Activated CD4-positive, alpha-beta T cell treated with anti-CD3 and anti-CD28 coated beads, Interleukin-10, Interleukin-2, amounts not matched to agents 100 ng/mL and 50 ng/mL, durations not matched to agents 16 hours and 8 hours (primary cell): ENCODE measurements around the gene LRRFIP1.
A peak's percentile ranks its signal among the peaks of the same experiment; 100 is the strongest.

Source experiments
- DNase-seq: peaks from one replicate; pipeline ENCODE4 v3.0.0-alpha.2; 2020

Gene LRRFIP1

DNA sequence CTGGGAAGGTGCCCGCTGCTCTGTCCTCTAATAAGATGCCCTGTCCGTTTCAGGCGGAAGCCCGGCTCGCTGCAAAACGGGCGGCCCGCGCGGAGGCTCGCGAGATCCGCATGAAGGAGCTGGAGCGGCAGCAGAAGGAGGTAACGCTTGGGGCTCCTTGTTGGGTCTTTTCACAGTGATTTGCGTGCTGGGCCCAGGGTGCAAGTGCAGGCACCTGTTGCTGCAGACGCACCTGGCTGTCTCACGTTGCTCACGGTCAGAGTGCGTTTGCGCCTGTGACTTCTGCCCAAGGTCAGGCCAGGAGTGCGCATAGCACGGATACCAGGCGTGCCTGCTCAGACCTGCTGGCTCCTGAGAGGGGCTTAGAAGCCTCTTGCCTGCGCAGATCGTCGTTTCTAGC, 81.1 kb downstream of the LRRFIP1 start:
- DNase-seq: no peak

- DNase-seq: no peak
Measured at GRCh38 chr2:237708961-237709360, 81.6 kb downstream of the LRRFIP1 start.

GRCh38 chr2:237711458-237712150, 84.2 kb downstream of the LRRFIP1 start:
- DNase-seq: no peak

DNA sequence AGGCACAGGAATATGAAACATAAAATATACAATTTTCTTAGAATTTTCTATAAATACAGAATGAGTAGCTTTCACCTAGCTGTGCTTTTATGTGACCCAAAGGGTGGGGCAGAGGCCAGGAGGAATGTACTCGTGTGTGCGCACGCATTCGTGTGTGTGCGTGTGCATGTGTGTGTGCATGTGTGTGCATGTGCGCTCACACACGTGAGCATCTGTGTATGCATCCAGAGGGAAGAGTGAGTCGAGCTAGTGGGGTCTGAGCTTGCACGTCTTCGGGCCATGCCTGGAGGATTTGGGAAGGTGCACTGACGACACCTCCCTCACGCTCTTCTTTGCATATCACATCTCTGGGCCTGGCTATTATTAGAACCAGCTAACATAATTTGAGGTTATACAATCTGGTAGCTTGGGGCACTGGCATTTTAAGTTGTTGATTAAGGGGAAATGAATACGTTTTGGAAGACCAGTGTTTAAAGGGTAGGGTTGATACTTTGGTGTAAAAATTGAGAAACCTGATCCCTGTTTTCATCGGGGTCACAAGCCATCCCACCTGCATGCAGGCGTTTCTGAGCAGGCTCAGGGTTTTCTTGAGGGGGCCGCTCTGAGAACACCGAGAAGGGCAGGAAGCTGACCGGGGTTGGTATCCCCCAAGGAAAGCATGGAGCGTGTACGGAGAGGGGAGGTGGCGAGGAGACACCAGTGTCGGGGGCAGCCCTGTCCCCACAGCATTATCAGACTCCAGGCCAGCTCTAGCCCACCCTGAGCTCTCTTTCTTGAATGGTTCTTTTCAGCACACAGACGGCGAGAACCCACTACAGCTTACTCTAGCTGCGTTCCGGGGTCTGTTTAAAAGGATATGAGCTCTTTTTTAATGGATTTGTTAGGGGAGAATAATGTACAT, 85.3 kb downstream of the LRRFIP1 start:
- no peak for DNase-seq

- no peak for DNase-seq
Measured at GRCh38 chr2:237714690-237715458, 87.5 kb downstream of the LRRFIP1 start.

GRCh38 chr2:237715459-237715947, 88.1 kb downstream of the LRRFIP1 start:
- no peak for DNase-seq

DNA sequence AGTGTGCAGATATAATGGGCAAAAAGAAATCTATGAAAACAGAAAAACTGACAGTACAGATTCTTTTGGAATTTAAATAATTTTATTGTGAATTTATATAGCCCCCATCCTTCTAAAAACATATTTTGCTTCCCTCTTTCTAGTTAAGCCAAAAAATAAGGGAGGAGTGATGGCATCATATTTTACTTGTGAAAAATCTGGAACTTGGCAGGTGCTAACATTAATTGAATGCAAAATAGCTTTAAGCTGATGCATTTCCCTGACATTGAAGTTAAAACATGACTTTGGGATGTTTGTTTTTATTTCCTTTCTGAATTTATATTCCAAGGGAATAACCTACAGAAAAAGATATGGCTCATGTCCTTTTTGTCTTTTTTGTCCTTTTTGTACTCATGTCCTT, 88.6 kb downstream of the LRRFIP1 start:
- no peak for DNase-seq

GRCh38 chr2:237717366-237718276, 90.2 kb downstream of the LRRFIP1 start:
- DNase-seq: no peak

DNA sequence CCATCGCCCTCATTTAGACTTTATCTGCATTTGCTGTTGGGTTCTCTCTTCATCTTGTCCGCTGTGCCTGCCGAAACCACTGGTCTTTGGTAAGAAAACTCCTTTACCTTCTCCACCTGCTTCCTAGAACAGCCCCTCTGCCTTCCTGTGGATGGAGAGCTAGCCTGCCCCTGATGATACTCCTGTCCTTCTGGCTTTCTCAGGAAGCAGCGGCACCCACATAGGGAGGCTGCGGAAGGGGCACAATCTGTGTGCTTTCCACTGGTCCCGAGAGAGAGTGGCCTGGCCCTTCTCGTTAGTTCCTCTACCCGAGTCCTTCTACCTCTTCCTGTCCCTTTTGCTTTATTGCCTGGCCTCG, 90.9 kb downstream of the LRRFIP1 start:
- no peak for DNase-seq

DNA sequence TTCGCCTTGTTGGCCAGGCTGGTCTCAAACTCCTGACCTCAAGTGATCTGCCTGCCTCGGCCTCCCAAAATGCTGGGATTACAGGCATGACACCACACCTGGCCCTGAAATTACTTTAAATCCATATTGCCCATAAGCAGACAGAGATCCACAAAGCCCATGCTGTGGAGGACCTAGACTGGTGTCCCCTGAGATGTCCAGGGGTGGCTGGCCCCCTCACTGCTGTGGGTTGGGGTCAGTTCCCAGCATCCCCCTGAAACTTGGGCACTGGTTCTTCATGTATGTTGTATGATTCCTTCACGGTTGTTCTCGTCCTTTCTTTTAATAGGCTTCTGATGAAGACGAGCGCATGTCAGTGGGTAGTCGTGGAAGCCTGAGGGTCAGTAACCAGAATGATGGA, 93.1 kb downstream of the LRRFIP1 start:
- DNase-seq: no peak

GRCh38 chr2:237720957-237721356, 93.6 kb downstream of the LRRFIP1 start:
- no peak for DNase-seq

- DNase-seq: no peak
Measured at GRCh38 chr2:237721458-237721857, 94.1 kb downstream of the LRRFIP1 start.

DNA sequence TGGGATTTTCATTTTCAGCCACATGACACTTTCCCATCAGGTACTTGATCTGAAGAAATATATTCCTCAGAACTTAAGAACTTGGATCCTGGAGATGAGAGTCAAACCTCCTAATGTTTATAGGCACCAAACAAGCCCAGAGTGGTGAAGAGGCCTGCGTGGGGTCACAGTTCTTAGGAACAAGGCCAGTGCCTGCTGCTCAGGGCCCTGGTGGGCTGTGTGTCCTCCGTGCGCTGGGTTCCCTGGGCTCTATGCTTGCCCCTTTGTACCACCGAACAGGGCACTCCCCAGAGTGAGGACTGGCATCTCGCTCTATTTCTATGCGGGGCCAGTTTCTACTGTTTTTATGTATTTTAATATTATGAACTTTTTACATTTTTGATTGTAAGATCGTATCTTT, 95.2 kb downstream of the LRRFIP1 start:
- no peak for DNase-seq

GRCh38 chr2:237723023-237723422, 95.6 kb downstream of the LRRFIP1 start:
- no peak for DNase-seq

DNA sequence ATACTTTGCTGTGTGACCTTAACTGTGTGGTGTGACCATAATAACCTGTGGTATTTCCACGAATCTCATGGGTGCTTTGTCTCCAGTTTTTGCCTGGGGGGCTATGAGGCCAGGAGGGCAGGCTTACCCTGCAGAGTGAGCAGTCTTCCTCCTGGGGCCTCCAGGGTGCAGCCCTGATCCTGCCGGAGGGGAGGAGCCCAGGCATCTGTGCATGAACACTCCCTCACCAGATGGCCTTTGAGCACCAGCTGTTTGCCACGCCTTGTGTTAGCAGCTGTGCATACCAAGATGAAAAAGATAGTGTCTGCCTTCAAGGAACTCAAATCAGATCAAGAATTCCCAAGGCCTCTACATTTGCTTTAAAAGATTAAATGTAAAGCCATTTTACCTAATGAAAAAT, 96.2 kb downstream of the LRRFIP1 start:
- no peak for DNase-seq

- no peak for DNase-seq
Measured at GRCh38 chr2:237724811-237725478, 97.6 kb downstream of the LRRFIP1 start.

DNA sequence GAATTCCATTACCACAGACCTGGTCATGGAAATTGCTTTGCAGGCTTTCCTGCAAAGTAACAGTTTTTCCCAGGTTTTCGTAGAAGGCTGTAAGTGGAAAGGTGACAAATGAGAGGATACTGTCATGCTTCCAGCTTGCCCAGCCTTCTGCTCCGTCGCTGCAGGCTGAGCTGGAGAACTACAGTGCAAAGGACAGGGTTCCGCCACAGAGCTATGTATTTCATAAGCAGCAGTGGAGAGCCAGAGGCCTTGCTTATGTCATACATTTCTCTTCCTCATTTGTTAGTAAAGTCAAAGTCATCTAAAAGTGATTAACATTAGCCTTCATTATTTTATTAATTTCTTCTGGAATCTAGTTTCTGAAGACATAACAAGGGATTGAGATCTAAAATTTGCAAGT, 98.3 kb downstream of the LRRFIP1 start:
- no peak for DNase-seq

GRCh38 chr2:237726401-237726830, 99.0 kb downstream of the LRRFIP1 start:
- DNase-seq: no peak

GRCh38 chr2:237727363-237727762, 100.0 kb downstream of the LRRFIP1 start:
- DNase-seq: no peak

DNA sequence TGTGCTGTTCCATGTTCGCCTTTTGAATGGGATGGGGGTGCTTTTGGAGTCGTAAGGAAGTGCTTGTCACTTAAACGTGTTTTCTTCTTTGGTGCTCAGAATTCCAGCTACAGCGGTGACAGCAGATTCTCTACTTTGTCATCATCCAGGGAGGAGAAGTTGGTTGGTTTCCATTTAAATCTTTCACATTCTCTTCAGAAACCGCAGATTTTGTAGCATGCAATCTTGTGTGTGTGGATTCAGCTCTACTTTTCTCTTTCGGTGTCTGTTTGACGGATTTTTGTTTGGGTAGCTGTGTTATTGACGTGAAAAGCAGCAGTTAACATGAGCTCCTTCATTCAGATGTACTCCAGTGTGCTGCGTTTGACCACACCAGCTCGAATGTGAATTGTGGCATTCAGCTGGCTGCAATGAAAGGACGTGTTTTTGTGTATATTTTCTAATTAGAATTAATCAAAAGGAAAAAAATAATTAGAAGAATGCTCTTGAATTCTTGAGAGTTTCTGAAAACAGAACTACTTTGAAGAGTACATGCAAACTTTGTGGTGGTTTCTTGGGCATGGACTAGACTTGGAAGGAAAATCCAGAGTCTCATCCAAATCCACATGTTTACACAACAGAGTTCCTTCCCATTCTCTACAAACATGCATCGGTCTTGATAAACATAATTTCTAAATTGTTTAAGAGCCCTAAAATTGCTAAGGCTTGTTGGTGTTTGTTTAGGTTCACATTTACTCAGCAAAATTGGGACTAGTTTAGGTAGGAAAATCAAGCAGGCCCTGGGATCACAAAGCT, 102.5 kb downstream of the LRRFIP1 start:
- DNase-seq: no peak

- DNase-seq: peak; percentile 90
Measured at GRCh38 chr2:237731663-237732062, 104.3 kb downstream of the LRRFIP1 start.
